HFF-Myc (cell line): ENCODE results near the gene VPS37C.

Source experiments
- DNase-seq: peaks from one replicate; pipeline ENCODE4 v3.0.0-alpha.2; 2011; ENCODE audit warnings: low read depth; ENCODE audit errors: extremely low read depth
- H3K4me3 ChIP-seq: replicated peaks from 2 replicates; pipeline ENCODE4 v1.5.1; 2011; ENCODE audit warnings: low read depth, mild to moderate bottlenecking, control low read depth, low read length
- CTCF ChIP-seq: IDR thresholded peaks from 2 replicates; pipeline ENCODE4 v1.5.1; 2012; ENCODE audit warnings: mild to moderate bottlenecking, low read depth, low read length, control low read depth; ENCODE audit errors: missing control alignments

Gene VPS37C

GRCh38 chr11:61107888-61108287 lies 53.3 kb downstream of the VPS37C start:
- TF ChIP-seq CTCF = no peak
- no peak for DNase-seq

GRCh38 chr11:61106894-61107470 lies 54.2 kb downstream of the VPS37C start:
- H3K4me3 ChIP-seq = no peak overlapping the region
- TF ChIP-seq CTCF = no peak
- no peak for DNase-seq

More at GRCh38 chr11:61107888-61108287, 53.3 kb downstream of the VPS37C start:
- no peak overlapping the region for H3K4me3 ChIP-seq

- TF ChIP-seq CTCF = no peak
- DNase-seq = no peak
- H3K4me3 ChIP-seq = no peak overlapping the region
Measured at GRCh38 chr11:61106296-61106695, 54.9 kb downstream of the VPS37C start.

- TF ChIP-seq CTCF = no peak
- no peak for DNase-seq
- no peak overlapping the region for H3K4me3 ChIP-seq
Measured at GRCh38 chr11:61104963-61105362, 56.3 kb downstream of the VPS37C start.

- H3K4me3 ChIP-seq = no peak overlapping the region
- TF ChIP-seq CTCF = no peak
- no peak for DNase-seq
Measured at GRCh38 chr11:61103851-61104423, 57.3 kb downstream of the VPS37C start.

GRCh38 chr11:61102667-61103571 lies 58.3 kb downstream of the VPS37C start:
- DNase-seq = no peak
- TF ChIP-seq CTCF = no peak
- H3K4me3 ChIP-seq = no peak overlapping the region
